Gastrocnemius medialis (tissue), 4 donors: ENCODE measurements around the gene ZEB1. TPM values are rescaled to one million over a fixed set of nuclear protein-coding genes. Genes with fewer than 3 reads are reported as not detected.

Experiments used
- ATAC-seq, 2 donors: fragments of 150-250 bp; one replicate each; pipeline ENCODE4 v1.9.1; 2016
- DNase-seq, 2 donors: peaks; one replicate each; pipeline ENCODE4 v3.0.0-alpha.2; 2019
- H3K27ac ChIP-seq, 4 donors: fragments of 200-600 bp; sonication (generic); 1 replicate in 1 of 4; 2 replicates in 3 of 4; pipeline ENCODE4 v1.5.1; 2016 to 2018; ENCODE audit warnings: mild to moderate bottlenecking in 2 of 4, moderate library complexity in 1 of 4
- H3K27me3 ChIP-seq, 3 donors: fragments of 200-600 bp; sonication (generic) in 2 of 3; 1 replicate in 1 of 3; 2 replicates in 2 of 3; pipeline versions ENCODE4 v1.5.1 to v1.6.0; 2016 to 2019; ENCODE audit warnings: mild to moderate bottlenecking in 1 of 3, moderate library complexity in 1 of 3
- H3K36me3 ChIP-seq, 2 donors: fragments of 200-600 bp; sonication (generic) in 1 of 2; one replicate each; pipeline ENCODE4 v1.5.1; 2017 to 2018
- H3K4me1 ChIP-seq, 2 donors: fragments of 200-600 bp; sonication (generic) in 1 of 2; one replicate each; pipeline ENCODE4 v1.5.1; 2016 to 2017; ENCODE audit warnings: mild to moderate bottlenecking in 2 of 2
- H3K4me3 ChIP-seq, 4 donors: fragments of 200-600 bp; sonication (generic) in 3 of 4; 1 replicate in 1 of 4; 2 replicates in 3 of 4; pipeline ENCODE4 v1.5.1; 2016 to 2019; ENCODE audit warnings: mild to moderate bottlenecking in 2 of 4
- H3K9me3 ChIP-seq, 3 donors: fragments of 200-600 bp; sonication (generic) in 2 of 3; 1 replicate in 1 of 3; 2 replicates in 2 of 3; pipeline ENCODE4 v1.5.1; 2016 to 2019
- POLR2A ChIP-seq, 2 donors: fragments of 450-650 bp; IDR thresholded peaks; one replicate each; pipeline ENCODE4 v1.6.1; 2017; ENCODE audit warnings: antibody characterized with exemption in 2 of 2, mild to moderate bottlenecking in 2 of 2, moderate library complexity in 2 of 2
- in situ Hi-C, 4 donors: fragments of 200-750 bp; cut with MboI; loops; one replicate each; pipeline versions ENCODE4 v1.15.0 to v1.8.0; 2017; ENCODE audit warnings: low sequenced_read_pairs in 4 of 4
- intact Hi-C: fragments of 100-400 bp; cut with DNase I; formaldehyde crosslinking; loops from one replicate; pipeline ENCODE4 v1.15.1; 2023; ENCODE audit warnings: low total_unique reads
- total RNA-seq, 4 donors: library from RNA; depleted of rRNA; stranded (reverse); fragments of >200 nt; gene quantifications; one replicate each; pipeline versions ENCODE4 v1.1.0 to v1.2.3, GENCODE V29; 2016
- TF ChIP-seq, protein P1 (sequence below), 5 experiments: fragments of 450-650 bp in 3 of 5; fragments of 200-600 bp in 2 of 5; sonication (generic) in 2 of 5; IDR thresholded peaks in 4 of 5; conservative IDR thresholded peaks in 1 of 5; 1 replicate in 4 of 5; 2 replicates in 1 of 5; pipeline ENCODE4 v1.5.1; 2016 to 2019; ENCODE audit warnings: antibody characterized with exemption in 5 of 5, mild to moderate bottlenecking in 3 of 5, moderate library complexity in 3 of 5

ZEB1 gene
- total RNA-seq, 4 donors from 2014 or later: 67.4 to 175 (median 137) TPM

DNA sequence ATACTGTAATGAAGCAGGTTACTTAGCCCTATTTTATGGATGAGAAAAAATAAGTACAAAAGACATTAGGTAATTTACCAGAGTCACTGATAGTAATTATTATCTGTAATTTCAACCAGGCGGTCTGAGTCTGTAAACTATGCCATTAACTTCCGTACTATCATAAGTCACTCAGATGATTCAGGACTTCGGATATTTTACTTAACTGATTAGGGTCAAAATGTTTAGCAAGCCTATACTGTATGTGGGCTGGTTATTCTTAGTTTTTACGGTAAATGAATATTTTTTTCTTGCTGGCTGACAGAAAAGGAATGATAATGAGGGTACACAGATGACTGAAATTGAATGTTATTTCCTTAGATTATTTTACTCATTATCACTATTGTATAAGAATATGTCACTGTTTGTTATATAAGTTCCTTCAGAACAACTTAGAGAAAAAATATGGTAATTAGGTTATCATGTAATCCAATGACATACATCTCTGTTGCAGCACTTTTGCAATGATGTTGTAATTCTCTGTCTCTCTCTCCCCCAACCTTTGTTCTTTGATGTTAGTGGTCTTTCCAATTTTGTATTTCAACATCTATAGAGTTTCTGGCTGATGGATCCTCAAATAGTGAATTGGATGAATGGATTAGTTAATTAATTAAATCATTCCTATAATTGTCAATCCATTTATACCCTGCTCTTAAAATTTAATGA lies 165.6 kb downstream of the ZEB1 start:
- Histone ChIP-seq H3K27me3 (no peaks in the 10 kb centered on the region), H3K36me3 (no peaks in the 10 kb centered on the region), H3K27ac (no peak overlapping the region), H3K4me3 (no peak overlapping the region), H3K4me1 (peaks cover 0 to 8% of the 10 kb centered on the region in 2 donors), H3K9me3 (no peaks in the 10 kb centered on the region)
- no peak for DNase-seq
- no peak for TF ChIP-seq POLR2A (IDR thresholded peaks at IDR 0.05)
- TF ChIP-seq, protein P1, sequence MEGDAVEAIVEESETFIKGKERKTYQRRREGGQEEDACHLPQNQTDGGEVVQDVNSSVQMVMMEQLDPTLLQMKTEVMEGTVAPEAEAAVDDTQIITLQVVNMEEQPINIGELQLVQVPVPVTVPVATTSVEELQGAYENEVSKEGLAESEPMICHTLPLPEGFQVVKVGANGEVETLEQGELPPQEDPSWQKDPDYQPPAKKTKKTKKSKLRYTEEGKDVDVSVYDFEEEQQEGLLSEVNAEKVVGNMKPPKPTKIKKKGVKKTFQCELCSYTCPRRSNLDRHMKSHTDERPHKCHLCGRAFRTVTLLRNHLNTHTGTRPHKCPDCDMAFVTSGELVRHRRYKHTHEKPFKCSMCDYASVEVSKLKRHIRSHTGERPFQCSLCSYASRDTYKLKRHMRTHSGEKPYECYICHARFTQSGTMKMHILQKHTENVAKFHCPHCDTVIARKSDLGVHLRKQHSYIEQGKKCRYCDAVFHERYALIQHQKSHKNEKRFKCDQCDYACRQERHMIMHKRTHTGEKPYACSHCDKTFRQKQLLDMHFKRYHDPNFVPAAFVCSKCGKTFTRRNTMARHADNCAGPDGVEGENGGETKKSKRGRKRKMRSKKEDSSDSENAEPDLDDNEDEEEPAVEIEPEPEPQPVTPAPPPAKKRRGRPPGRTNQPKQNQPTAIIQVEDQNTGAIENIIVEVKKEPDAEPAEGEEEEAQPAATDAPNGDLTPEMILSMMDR (IDR thresholded peaks at IDR 0.05 in 4 of 5, conservative IDR thresholded peaks at IDR 0.05 in 1 of 5): no peak
- in situ Hi-C loops: loop anchor here in 2 of 4 donors (10.0 to 25.0 kb wide), 4 partner anchors 422 to 747 kb away; no protein-coding TSS in a partner anchor
- no peak for ATAC-seq
- intact Hi-C loops: no loop called here

DNA sequence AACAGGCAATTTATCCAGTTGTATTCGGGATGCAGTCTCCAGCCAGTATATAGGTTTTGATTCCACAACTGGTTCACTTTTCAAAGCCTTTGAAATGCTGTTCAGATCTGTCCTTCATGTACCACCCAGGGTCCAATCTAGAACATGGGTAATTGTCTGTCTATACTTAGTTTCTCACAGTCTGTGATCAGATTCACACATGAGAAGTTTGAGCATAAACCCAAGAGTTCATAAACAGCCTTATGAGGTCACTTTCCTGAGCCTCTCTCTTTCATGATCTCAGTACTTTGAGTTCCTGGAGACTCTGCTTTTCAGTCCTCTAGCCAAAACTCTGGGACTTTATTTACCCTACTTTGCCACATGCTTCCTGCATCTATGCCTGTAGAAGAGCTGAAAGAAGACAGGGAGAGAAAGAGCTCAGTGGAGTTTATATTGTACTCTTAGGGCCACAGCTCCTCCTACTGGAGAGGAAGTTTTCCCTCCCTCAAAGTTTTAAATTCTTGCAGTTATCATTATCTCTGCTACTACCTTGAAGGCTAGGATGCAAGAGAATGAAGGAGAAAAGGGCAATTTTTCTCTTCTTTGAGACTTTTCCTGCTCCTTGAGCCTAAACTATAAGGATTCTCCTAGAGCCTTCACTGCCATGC lies 172.0 kb downstream of the ZEB1 start:
- ATAC-seq (peak; percentile 73 to 83), DNase-seq (no peak)
- Histone ChIP-seq H3K27me3 (no peaks in the 10 kb centered on the region), H3K4me3 (no peak overlapping the region), H3K4me1 (no peaks in the 10 kb centered on the region), H3K27ac (peak overlapping the region in 1 of 4 donors; percentile 7), H3K9me3 (no peaks in the 10 kb centered on the region), H3K36me3 (no peaks in the 10 kb centered on the region)
- no peak for TF ChIP-seq POLR2A (IDR thresholded peaks at IDR 0.05)
- TF ChIP-seq, protein P1 (IDR thresholded peaks at IDR 0.05 in 4 of 5, conservative IDR thresholded peaks at IDR 0.05 in 1 of 5): peak; percentile 50 to 66 (median 60)
- in situ Hi-C loops: loop anchor here in 2 of 4 donors (25.0 kb wide), 3 partner anchors 429 to 754 kb away; no protein-coding TSS in a partner anchor
- intact Hi-C loops: loop anchor here (2.0 to 5.0 kb wide), 3 partner anchors 174 to 764 kb away; partner anchors contain the start of gene ZEB1

DNA sequence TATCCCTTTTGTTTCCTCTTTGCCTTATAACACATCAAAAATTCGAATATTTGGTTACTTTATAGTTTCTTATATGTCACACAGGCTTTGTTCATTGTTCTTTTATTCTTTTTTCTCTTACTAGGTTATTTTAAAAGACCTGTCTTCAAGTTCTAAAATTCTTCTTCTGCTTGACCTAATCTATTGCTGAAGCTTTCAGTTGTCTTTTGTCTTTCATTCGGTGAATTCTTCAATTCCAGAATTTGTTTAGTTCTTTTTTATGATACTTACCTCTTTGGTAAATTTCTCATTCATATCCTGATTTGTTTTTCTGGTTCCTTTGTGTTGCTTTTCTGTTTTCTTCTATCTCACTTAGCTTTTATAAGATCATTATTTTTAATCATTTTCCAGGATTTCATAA lies 188.4 kb downstream of the ZEB1 start:
- no peaks in the 10 kb centered on the region for H3K4me1 ChIP-seq
- DNase-seq (no peak), ATAC-seq (no peak)
- no peak overlapping the region for H3K27ac ChIP-seq
- peaks cover 0 to 42% of the 10 kb centered on the region in 2 donors for H3K36me3 ChIP-seq
- in situ Hi-C loops (no loop called here), intact Hi-C loops (no loop called here)
- H3K9me3 ChIP-seq: peaks cover 0 to 14% (median 8%) of the 10 kb centered on the region in 3 donors
- no peak for TF ChIP-seq POLR2A (IDR thresholded peaks at IDR 0.05)
- TF ChIP-seq, protein P1 (IDR thresholded peaks at IDR 0.05 in 4 of 5, conservative IDR thresholded peaks at IDR 0.05 in 1 of 5): no peak
- H3K4me3 ChIP-seq: no peak overlapping the region
- no peaks in the 10 kb centered on the region for H3K27me3 ChIP-seq

DNA sequence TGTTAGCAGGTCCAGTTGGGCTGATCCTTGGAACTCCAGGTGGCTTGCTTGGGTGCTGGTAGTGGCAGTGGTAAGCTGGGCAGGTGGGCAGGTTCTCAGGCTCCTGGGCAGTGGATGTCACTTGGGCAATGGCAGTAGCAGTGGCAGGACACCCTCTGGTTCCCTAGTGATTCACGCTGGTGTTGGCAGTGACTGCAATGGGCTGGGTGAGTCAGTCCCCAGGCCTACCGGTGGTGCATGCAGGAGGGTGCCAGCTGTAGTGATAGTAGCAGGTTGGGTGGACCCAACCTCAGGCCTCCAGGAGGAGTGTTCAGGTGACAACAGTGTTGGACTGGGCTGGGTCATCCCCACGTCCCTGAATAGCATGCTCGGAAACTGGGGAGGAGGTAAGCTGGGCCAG lies 189.2 kb downstream of the ZEB1 start:
- Histone ChIP-seq H3K36me3 (peaks cover 0 to 47% of the 10 kb centered on the region in 2 donors), H3K9me3 (peaks cover 0 to 14% (median 8%) of the 10 kb centered on the region in 3 donors), H3K4me3 (no peak overlapping the region), H3K4me1 (no peaks in the 10 kb centered on the region), H3K27ac (no peak overlapping the region), H3K27me3 (no peaks in the 10 kb centered on the region)
- intact Hi-C loops: no loop called here
- TF ChIP-seq, protein P1 (IDR thresholded peaks at IDR 0.05 in 4 of 5, conservative IDR thresholded peaks at IDR 0.05 in 1 of 5): no peak
- no peak for TF ChIP-seq POLR2A (IDR thresholded peaks at IDR 0.05)
- no peak for ATAC-seq
- no peak for DNase-seq
- in situ Hi-C loops: no loop called here
